ENCODE results near the gene GABRD. TPM values are rescaled to one million over a fixed set of nuclear protein-coding genes. Genes with fewer than 3 reads are reported as not detected.
A peak's percentile ranks its signal among the peaks of the same experiment; 100 is the strongest.

The GABRD gene
- total and polyA plus RNA-seq, 2 of the 13 experiments (the other 11 are each of a cell fraction or from before 2014, with no cell fraction given): not detected

GRCh38 chr1:2031546-2032540 is 12.7 kb downstream of the GABRD start:
- no peak overlapping the region for H3K4me3 ChIP-seq (replicated peaks in 1 of 3; ENCODE audit: insufficient read depth in 1 of 3, low read depth in 2 of 3, low read length in 3 of 3)
- CTCF ChIA-PET (ENCODE audit: low intra/inter-chr PET ratio, low total read pairs): no interaction called here
- H3K27me3 ChIP-seq (ENCODE audit: control insufficient read depth in 1 of 2, insufficient read depth in 2 of 2, low read length in 2 of 2): peaks cover 29 to 73% of the 10 kb centered on the region in 2 experiments; a peak in 4 of 5 replicates
- H3K4me2 ChIP-seq (ENCODE audit: low read depth, low read length): no peak overlapping the region
- ATAC-seq (peak; percentile 54), DNase-seq (ENCODE audit: low spot score) (no peak), FAIRE-seq (no peak)
- intact Hi-C loops (cut with micrococcal nuclease; ENCODE audit: unreplicated experiment): no loop called here
- POLR2A ChIA-PET: no interaction called here
- no TSS peak for BruUV-seq (replicated peaks)
- in situ Hi-C loops (cut with HindIII; ENCODE audit: extremely low pct_ligation_motif_present, low pct_unique_long_range_greater_than_20kb): no loop called here
- H3K27ac ChIP-seq (ENCODE audit: extremely low read length, insufficient read depth, low read length): no peak overlapping the region
- H3K9ac ChIP-seq (ENCODE audit: insufficient read depth, low read depth, low read length): no peak overlapping the region
- no peaks in the 10 kb centered on the region for H3K36me3 ChIP-seq (replicated peaks in 1 of 2; ENCODE audit: control insufficient read depth in 1 of 2, insufficient read depth in 2 of 2, low read length in 2 of 2)
- H3K4me1 ChIP-seq (ENCODE audit: insufficient read depth, low read length): peaks cover 16% of the 10 kb centered on the region; the same call in 1 of the 2 replicates
- H4K20me1 ChIP-seq (ENCODE audit: insufficient read depth, low read length): no peaks in the 10 kb centered on the region
- H3K79me2 ChIP-seq (ENCODE audit: insufficient read depth, low read length): no peaks in the 10 kb centered on the region
- 44% methylated on average over 7 of the region's 33 CpGs for WGBS (ENCODE audit: low lambda C conversion rate)
- no peaks in the 10 kb centered on the region for H3K9me3 ChIP-seq (ENCODE audit: low read length)
- no peak overlapping the region for H2AFZ ChIP-seq (ENCODE audit: low read length)
- TF ChIP-seq ZFP1 (CRISPR knock-in tag; IDR thresholded peaks at IDR 0.05) (no peak), RERE (CRISPR knock-in tag; IDR thresholded peaks at IDR 0.05; ENCODE audit: low read depth) (no peak), MXD4 (CRISPR knock-in tag; IDR thresholded peaks at IDR 0.05) (no peak), JDP2 (CRISPR knock-in tag; IDR thresholded peaks at IDR 0.05; ENCODE audit: borderline replicate concordance) (no peak), HMG20B (CRISPR knock-in tag; conservative IDR thresholded peaks at IDR 0.05) (no peak), ZSCAN25 (CRISPR knock-in tag; IDR thresholded peaks at IDR 0.05) (peak; percentile 94), UBTF (CRISPR knock-in tag; IDR thresholded peaks at IDR 0.05) (peak; percentile 35; the same call in 1 of the 2 replicates), PBX3 (CRISPR knock-in tag; IDR thresholded peaks at IDR 0.05; ENCODE audit: borderline replicate concordance) (no peak), SRSF9 (IDR thresholded peaks at IDR 0.05; ENCODE audit: borderline replicate concordance, insufficient read depth, low read depth, low read length, poor library complexity, severe bottlenecking) (no peak), ZNF280B (CRISPR knock-in tag; IDR thresholded peaks at IDR 0.05; ENCODE audit: borderline replicate concordance) (no peak), HDAC1 (CRISPR knock-in tag; IDR thresholded peaks at IDR 0.05) (no peak)

Measured in HepG2 (cell line).